Renal pelvis (tissue), 4 donors: Measurements from ENCODE around the gene DAPP1. TPM values are rescaled to one million over a fixed set of nuclear protein-coding genes. Genes with fewer than 3 reads are reported as not detected.

Experiments used
- DNase-seq: peaks from one replicate; pipeline ENCODE4 v3.0.0-alpha.2; 2013
- polyA plus RNA-seq, 3 donors: library from polyadenylated mRNA; unstranded; fragments of 120-200 nt; gene quantifications; one replicate each; pipeline ENCODE4 v1.2.1, GENCODE V29; 2013; ENCODE audit not compliant: insufficient read length in 3 of 3

Gene DAPP1
- polyA plus RNA-seq, 3 donors, result 0.79 to 1.2 (median 0.81) TPM

- DNase-seq, result no peak
Observed at GRCh38 chr4:99915449-99915848, 98.8 kb downstream of the DAPP1 start.

GRCh38 chr4:99917575-99917974, 100.9 kb downstream of the DAPP1 start:
- DNase-seq, result no peak

- no peak for DNase-seq
Observed at GRCh38 chr4:99918656-99919055, 102.0 kb downstream of the DAPP1 start.

Other genes with a start within 250 kb of the DAPP1 start
- gene MTTP, start 242.0 kb upstream of the DAPP1 start, polyA plus RNA-seq, result 10 to 100 TPM in 2 of 3 donors, 1 to 10 TPM in 1; 9.7 to 14.3 (median 14.2) TPM
- 1 to 10 TPM; 1.1 TPM for gene C4orf54, start 159.0 kb upstream of the DAPP1 start, polyA plus RNA-seq
- gene LAMTOR3, start 77.6 kb downstream of the DAPP1 start, polyA plus RNA-seq, result 10 to 100 TPM; 83.4 to 93.4 (median 86.4) TPM
- 10 to 100 TPM; 26.7 to 42.1 (median 34.3) TPM for gene DNAJB14, start 129.8 kb downstream of the DAPP1 start, polyA plus RNA-seq
- gene H2AZ1, start 133.4 kb downstream of the DAPP1 start, polyA plus RNA-seq, result 100 to 1,000 TPM; 338 to 440 (median 377) TPM